Lung (tissue), 12 donors: Measurements from ENCODE around the gene RASGEF1C. TPM values are rescaled to one million over a fixed set of nuclear protein-coding genes. Genes with fewer than 3 reads are reported as not detected.

Experiments
- ATAC-seq: fragments of 200-7000 bp; cut with Tn5 transposase; one replicate; pipeline ENCODE4 v1.9.1; 2020; ENCODE audit warnings: moderate number of reproducible peaks; ENCODE audit not compliant: insufficient read depth, low FRiP score
- DNase-seq, 3 donors: peaks; one replicate each; pipeline ENCODE4 v3.0.0-alpha.2; 2013 to 2017
- H3K27ac ChIP-seq, 2 donors: one replicate each; pipeline ENCODE4 v1.5.1; 2013; ENCODE audit warnings: mild to moderate bottlenecking in 2 of 2, moderate library complexity in 2 of 2, control low read depth in 1 of 2, inconsistent platforms in 1 of 2, low read depth in 1 of 2, low read length in 1 of 2
- H3K27me3 ChIP-seq, 3 donors: one replicate each; pipeline ENCODE4 v1.5.1; 2013; ENCODE audit warnings: low read length in 2 of 3; ENCODE audit not compliant: control insufficient read depth in 3 of 3, insufficient read depth in 3 of 3
- H3K36me3 ChIP-seq, 4 donors: one replicate each; pipeline ENCODE4 v1.5.1; 2013; ENCODE audit warnings: low read length in 4 of 4, mild to moderate bottlenecking in 1 of 4, moderate library complexity in 1 of 4; ENCODE audit not compliant: control insufficient read depth in 4 of 4, insufficient read depth in 4 of 4
- H3K4me1 ChIP-seq, 5 donors: one replicate each; pipeline ENCODE4 v1.5.1; 2013; ENCODE audit warnings: low read length in 5 of 5, mild to moderate bottlenecking in 2 of 5, moderate library complexity in 1 of 5; ENCODE audit not compliant: control insufficient read depth in 5 of 5, insufficient read depth in 5 of 5
- H3K4me3 ChIP-seq: one replicate; pipeline ENCODE4 v1.5.1; 2013; ENCODE audit warnings: mild to moderate bottlenecking, control low read depth, moderate library complexity
- H3K9ac ChIP-seq, 2 donors: one replicate each; pipeline ENCODE4 v1.5.1; 2013; ENCODE audit warnings: low read length in 2 of 2, control low read depth in 1 of 2; ENCODE audit not compliant: insufficient read depth in 1 of 2
- H3K9me3 ChIP-seq, 4 donors: one replicate each; pipeline ENCODE4 v1.5.1; 2013; ENCODE audit warnings: low read length in 3 of 4, mild to moderate bottlenecking in 1 of 4, moderate library complexity in 1 of 4; ENCODE audit not compliant: control insufficient read depth in 4 of 4, insufficient read depth in 3 of 4
- WGBS, 2 donors: extraction: QIAGEN DNeasy Blood & Tissue Kit; methylation state at CpG; one replicate each; pipeline ENCODE4 v1.1.7; 2013; 5-methylcytosine and 5-hydroxymethylcytosine counted together
- polyA plus RNA-seq, 2 donors: library from polyadenylated mRNA; stranded (reverse); fragments of 200-250 nt; gene quantifications; one replicate each; pipeline ENCODE4 v1.2.1, GENCODE V29; 2013
- total RNA-seq, 2 donors: library from RNA; depleted of rRNA in 1 of 2; stranded (reverse); fragments of >200 nt in 1 of 2; gene quantifications; one replicate each; pipeline ENCODE4 v1.2.1, GENCODE V29; 2014 to 2021
- TF ChIP-seq, protein P1 (sequence below): IDR thresholded peaks from 2 replicates; pipeline ENCODE4 v1.5.1; 2012; ENCODE audit warnings: mild to moderate bottlenecking; ENCODE audit errors: control extremely low read depth, extremely low read depth
- donor health status: control.
- donor health status: control.
- donor health status: Bipolar disorder and iron deficiency.
- donor health status: healthy.
- donor health status: DM: yes; HTN: yes; CAD: no.

RASGEF1C gene
- total and polyA plus RNA-seq, 4 donors = 0.03 to 0.31 TPM; not detected in 2

DNA sequence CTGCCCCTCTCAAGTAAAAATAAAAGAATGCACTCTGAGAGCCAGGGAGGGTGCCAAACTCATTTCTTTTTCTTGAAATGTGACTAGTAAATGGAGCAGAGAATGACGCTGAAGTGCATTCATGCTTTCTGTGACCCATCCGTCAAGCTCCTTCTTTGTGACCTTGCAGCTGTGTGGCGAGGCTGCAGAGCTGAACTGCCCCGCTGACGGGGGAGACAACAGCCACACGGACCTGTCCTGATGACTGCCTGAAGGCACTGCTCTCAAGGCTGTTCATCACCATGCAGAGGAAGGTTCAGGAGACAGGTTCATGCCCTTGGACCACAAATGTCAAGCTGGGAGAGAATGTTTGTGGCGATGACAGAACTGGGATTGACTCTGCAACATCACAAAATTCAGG, 21.0 kb upstream of the RASGEF1C start:
- Histone ChIP-seq H3K4me3 (no peak overlapping the region), H3K27me3 (no peaks in the 10 kb centered on the region), H3K36me3 (peaks cover 2 to 10% (median 4%) of the 10 kb centered on the region in 4 donors), H3K9me3 (peaks cover 0 to 53% (median 4%) of the 10 kb centered on the region in 4 donors), H3K9ac (no peak overlapping the region), H3K27ac (no peak overlapping the region), H3K4me1 (no peaks in the 10 kb centered on the region)
- TF ChIP-seq, protein P1, sequence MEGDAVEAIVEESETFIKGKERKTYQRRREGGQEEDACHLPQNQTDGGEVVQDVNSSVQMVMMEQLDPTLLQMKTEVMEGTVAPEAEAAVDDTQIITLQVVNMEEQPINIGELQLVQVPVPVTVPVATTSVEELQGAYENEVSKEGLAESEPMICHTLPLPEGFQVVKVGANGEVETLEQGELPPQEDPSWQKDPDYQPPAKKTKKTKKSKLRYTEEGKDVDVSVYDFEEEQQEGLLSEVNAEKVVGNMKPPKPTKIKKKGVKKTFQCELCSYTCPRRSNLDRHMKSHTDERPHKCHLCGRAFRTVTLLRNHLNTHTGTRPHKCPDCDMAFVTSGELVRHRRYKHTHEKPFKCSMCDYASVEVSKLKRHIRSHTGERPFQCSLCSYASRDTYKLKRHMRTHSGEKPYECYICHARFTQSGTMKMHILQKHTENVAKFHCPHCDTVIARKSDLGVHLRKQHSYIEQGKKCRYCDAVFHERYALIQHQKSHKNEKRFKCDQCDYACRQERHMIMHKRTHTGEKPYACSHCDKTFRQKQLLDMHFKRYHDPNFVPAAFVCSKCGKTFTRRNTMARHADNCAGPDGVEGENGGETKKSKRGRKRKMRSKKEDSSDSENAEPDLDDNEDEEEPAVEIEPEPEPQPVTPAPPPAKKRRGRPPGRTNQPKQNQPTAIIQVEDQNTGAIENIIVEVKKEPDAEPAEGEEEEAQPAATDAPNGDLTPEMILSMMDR = no peak
- ATAC-seq (no peak), DNase-seq (no peak)
- WGBS, 2 donors = 88 to 95% methylated on average over 7 of the region's 7 CpGs

DNA sequence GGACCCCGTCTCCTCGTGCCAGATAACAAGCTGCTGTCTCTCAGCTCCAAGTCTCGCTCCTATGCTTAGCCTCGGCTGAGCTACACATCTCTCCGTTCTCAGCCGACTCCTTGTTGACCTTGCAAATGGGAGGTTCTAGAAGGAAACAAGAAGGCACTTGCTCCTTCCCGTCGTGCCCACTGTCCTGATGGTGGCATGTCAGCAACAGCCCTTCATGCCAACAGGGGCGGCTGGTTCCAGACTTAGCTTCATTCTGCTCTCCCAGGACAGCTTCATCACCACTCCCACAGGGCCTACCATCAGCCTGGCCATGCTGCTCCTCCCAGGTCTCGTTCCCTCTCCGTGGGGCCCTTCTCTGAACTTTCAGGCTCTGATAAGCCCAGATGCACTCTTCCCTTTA, 13.0 kb upstream of the RASGEF1C start:
- Histone ChIP-seq H3K4me3 (no peak overlapping the region), H3K27me3 (no peaks in the 10 kb centered on the region), H3K9me3 (peaks cover 0 to 37% (median 9%) of the 10 kb centered on the region in 4 donors), H3K27ac (no peak overlapping the region), H3K36me3 (no peaks in the 10 kb centered on the region), H3K9ac (no peak overlapping the region), H3K4me1 (no peaks in the 10 kb centered on the region)
- WGBS, 2 donors = 95 to 96% methylated on average over 11 of the region's 11 CpGs
- TF ChIP-seq, protein P1 = no peak
- DNase-seq = no peak
- ATAC-seq = no peak

DNA sequence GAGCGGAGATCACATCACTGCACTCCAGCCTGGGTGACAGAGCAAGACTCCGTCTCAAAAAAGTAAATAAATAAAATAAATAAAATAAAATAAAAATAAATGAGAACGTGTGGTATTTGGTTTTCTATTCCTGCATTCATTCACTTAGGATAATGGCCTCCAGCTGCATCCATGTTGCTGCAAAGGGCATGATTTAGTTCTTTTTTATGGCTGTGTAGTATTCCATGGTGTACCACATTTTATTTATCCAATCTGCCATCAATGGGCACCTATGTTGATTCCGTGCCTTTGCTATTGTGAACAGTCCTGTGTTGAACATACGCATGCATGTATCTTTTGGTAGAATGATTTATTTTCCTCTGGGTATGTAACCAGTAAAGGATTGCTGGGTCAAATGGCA, 8.8 kb upstream of the RASGEF1C start:
- H3K9me3 ChIP-seq = peaks cover 0 to 36% (median 6%) of the 10 kb centered on the region in 4 donors
- H3K9ac ChIP-seq = no peak overlapping the region
- DNase-seq = no peak
- peaks cover 0 to 4% (median 0%) of the 10 kb centered on the region in 3 donors for H3K27me3 ChIP-seq
- H3K4me1 ChIP-seq = no peaks in the 10 kb centered on the region
- TF ChIP-seq, protein P1 = no peak
- no peak for ATAC-seq
- 96% methylated on average over 5 of the region's 5 CpGs for WGBS, 2 donors
- H3K36me3 ChIP-seq = no peaks in the 10 kb centered on the region
- no peak overlapping the region for H3K4me3 ChIP-seq
- H3K27ac ChIP-seq = no peak overlapping the region

DNA sequence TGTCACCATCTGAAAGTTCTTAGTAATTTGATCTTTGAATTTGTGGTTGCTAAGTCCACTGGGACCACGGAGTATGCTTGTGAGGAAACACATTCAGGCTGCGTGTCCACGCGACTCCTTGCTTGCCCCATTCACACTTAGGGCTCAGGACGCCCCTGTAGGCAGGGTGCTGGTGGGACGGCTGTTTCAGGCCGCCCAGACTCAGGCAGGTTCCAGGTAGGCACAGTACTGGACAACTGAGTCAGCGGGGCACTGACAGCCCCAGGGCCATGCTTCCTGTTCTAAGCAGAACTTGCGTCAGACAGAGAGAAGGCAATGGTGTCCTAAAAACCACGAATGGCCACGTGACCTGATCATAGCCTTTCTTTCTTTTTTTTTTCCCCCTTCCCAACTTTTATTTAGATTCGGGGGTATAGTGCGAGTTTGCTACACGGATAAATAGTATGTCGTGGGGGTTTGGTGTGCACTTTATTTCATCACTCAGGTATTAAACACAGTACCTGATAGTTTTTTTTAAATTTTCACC, 7.7 kb upstream of the RASGEF1C start:
- peaks cover 0 to 4% (median 0%) of the 10 kb centered on the region in 3 donors for H3K27me3 ChIP-seq
- WGBS, 2 donors = 85 to 88% methylated on average over 15 of the region's 15 CpGs
- DNase-seq = no peak
- no peaks in the 10 kb centered on the region for H3K4me1 ChIP-seq
- H3K4me3 ChIP-seq = no peak overlapping the region
- H3K27ac ChIP-seq = no peak overlapping the region
- H3K36me3 ChIP-seq = no peaks in the 10 kb centered on the region
- H3K9ac ChIP-seq = no peak overlapping the region
- H3K9me3 ChIP-seq = peaks cover 0 to 28% (median 4%) of the 10 kb centered on the region in 4 donors
- TF ChIP-seq, protein P1 = no peak
- no peak for ATAC-seq
